ENCODE data around the gene SPACDR. TPM values are rescaled to one million over a fixed set of nuclear protein-coding genes. Genes with fewer than 3 reads are reported as not detected.

SPACDR gene
- total and polyA plus RNA-seq, 2 donors: 0.76 to 2.4 TPM

Other genes starting within 250 kb of the SPACDR start
- 52.3 TPM for gene PVRIG, start 244.3 kb downstream of the SPACDR start, total RNA-seq
- 30.7 TPM for gene PVRIG, start 244.3 kb downstream of the SPACDR start, polyA plus RNA-seq
- not detected for gene SPDYE3, start 156.6 kb downstream of the SPACDR start, total RNA-seq
- 0.27 TPM for gene SPDYE3, start 156.6 kb downstream of the SPACDR start, polyA plus RNA-seq
- gene PILRB, start 106.1 kb downstream of the SPACDR start, total RNA-seq: 19.5 TPM
- 128 TPM for gene PILRB, start 106.1 kb downstream of the SPACDR start, polyA plus RNA-seq
- gene PILRA, start 90.8 kb downstream of the SPACDR start, total RNA-seq: 4.6 TPM
- 12.2 TPM for gene PILRA, start 90.8 kb downstream of the SPACDR start, polyA plus RNA-seq
- 4.8 TPM for gene ZCWPW1, start 35.6 kb downstream of the SPACDR start, total RNA-seq
- gene ZCWPW1, start 35.6 kb downstream of the SPACDR start, polyA plus RNA-seq: 33.9 TPM
- gene MEPCE, start 34.4 kb downstream of the SPACDR start, total RNA-seq: 32.0 TPM
- gene MEPCE, start 34.4 kb downstream of the SPACDR start, polyA plus RNA-seq: 37.4 TPM
- 91.1 TPM for gene PPP1R35, start 27.8 kb downstream of the SPACDR start, total RNA-seq
- gene PPP1R35, start 27.8 kb downstream of the SPACDR start, polyA plus RNA-seq: 107 TPM
- 37.4 TPM for gene TSC22D4, start 15.0 kb upstream of the SPACDR start, total RNA-seq
- gene TSC22D4, start 15.0 kb upstream of the SPACDR start, polyA plus RNA-seq: 67.7 TPM
- gene NYAP1, start 19.7 kb upstream of the SPACDR start, total RNA-seq: 0.24 TPM
- gene NYAP1, start 19.7 kb upstream of the SPACDR start, polyA plus RNA-seq: 0.66 TPM
- gene AGFG2, start 74.9 kb upstream of the SPACDR start, total RNA-seq: 7.4 TPM
- 15.4 TPM for gene AGFG2, start 74.9 kb upstream of the SPACDR start, polyA plus RNA-seq
- gene SAP25, start 109.6 kb upstream of the SPACDR start, total RNA-seq: 7.7 TPM
- gene SAP25, start 109.6 kb upstream of the SPACDR start, polyA plus RNA-seq: 183 TPM
- gene LRCH4, start 121.9 kb upstream of the SPACDR start, total RNA-seq: 44.0 TPM
- 423 TPM for gene LRCH4, start 121.9 kb upstream of the SPACDR start, polyA plus RNA-seq
- 0.19 TPM for gene FBXO24, start 122.1 kb upstream of the SPACDR start, total RNA-seq
- gene FBXO24, start 122.1 kb upstream of the SPACDR start, polyA plus RNA-seq: 1.3 TPM
- 8.2 TPM for gene PCOLCE, start 138.1 kb upstream of the SPACDR start, total RNA-seq
- gene PCOLCE, start 138.1 kb upstream of the SPACDR start, polyA plus RNA-seq: 25.3 TPM
- 4.7 TPM for gene MOSPD3, start 148.3 kb upstream of the SPACDR start, total RNA-seq
- 21.6 TPM for gene MOSPD3, start 148.3 kb upstream of the SPACDR start, polyA plus RNA-seq
- 0.80 TPM for gene TFR2, start 177.3 kb upstream of the SPACDR start, total RNA-seq
- 1.0 TPM for gene TFR2, start 177.3 kb upstream of the SPACDR start, polyA plus RNA-seq
- 0.05 TPM for gene ACTL6B, start 192.2 kb upstream of the SPACDR start, total RNA-seq
- 0.18 TPM for gene ACTL6B, start 192.2 kb upstream of the SPACDR start, polyA plus RNA-seq
- 45.8 TPM for gene GNB2, start 209.5 kb upstream of the SPACDR start, total RNA-seq
- gene GNB2, start 209.5 kb upstream of the SPACDR start, polyA plus RNA-seq: 130 TPM
- gene GIGYF1, start 230.0 kb upstream of the SPACDR start, total RNA-seq: 13.8 TPM
- 60.1 TPM for gene GIGYF1, start 230.0 kb upstream of the SPACDR start, polyA plus RNA-seq
- gene POP7, start 241.9 kb upstream of the SPACDR start, total RNA-seq: 35.4 TPM
- gene POP7, start 241.9 kb upstream of the SPACDR start, polyA plus RNA-seq: 31.2 TPM

Measured in thymus (tissue), 2 donors.